CD4-positive, alpha-beta T cell (primary cell): ENCODE data around the gene TEX52. TPM values are rescaled to one million over a fixed set of nuclear protein-coding genes. Genes with fewer than 3 reads are reported as not detected.

Experiments
- ATAC-seq: fragments of 200-7000 bp; cut with Tn5 transposase; one replicate; pipeline ENCODE4 v1.10.0; 2022; ENCODE audit warnings: mild to moderate bottlenecking; ENCODE audit not compliant: poor library complexity
- CTCF ChIA-PET: fragments of 350-600 bp; sonication (Branson Sonifier 250); formaldehyde crosslinking; loops from one replicate; lab custom pipeline; 2021; ENCODE audit warnings: antibody characterized with exemption, inconsistent platforms; lab: Charles Lee
- POLR2A ChIA-PET: fragments of 350-600 bp; sonication (Branson Sonifier 250); formaldehyde crosslinking; loops from one replicate; lab custom pipeline; 2021; ENCODE audit warnings: antibody characterized with exemption, inconsistent platforms; lab: Charles Lee
- DNase-seq, 14 experiments: peaks; one replicate each; pipeline ENCODE4 v3.0.0-alpha.2; 2013 to 2020; ENCODE audit warnings: mixed read lengths in 2 of 14
- H3K27ac ChIP-seq, 2 donors: one replicate each; pipeline versions ENCODE4 v1.5.1 to v1.7.0; 2013; ENCODE audit warnings: low read length in 2 of 2, low read depth in 1 of 2, mild to moderate bottlenecking in 1 of 2
- H3K27me3 ChIP-seq, 2 experiments: 1 replicate in 1 of 2; 2 replicates in 1 of 2; pipeline versions ENCODE4 v1.6.1 to v1.7.0; 2013; ENCODE audit warnings: low read length in 2 of 2, control low read depth in 1 of 2, mild to moderate bottlenecking in 1 of 2, moderate library complexity in 1 of 2; ENCODE audit not compliant: insufficient read depth in 2 of 2, control insufficient read depth in 1 of 2
- H3K36me3 ChIP-seq: one replicate; pipeline ENCODE4 v1.6.1; 2013; ENCODE audit warnings: low read length, control low read depth; ENCODE audit not compliant: insufficient read depth
- H3K4me1 ChIP-seq: one replicate; pipeline ENCODE4 v1.6.1; 2013; ENCODE audit warnings: low read length, control low read depth; ENCODE audit not compliant: insufficient read depth
- H3K4me3 ChIP-seq: one replicate; pipeline ENCODE4 v1.5.1; 2013; ENCODE audit warnings: mild to moderate bottlenecking, low read length, moderate library complexity
- H3K9me3 ChIP-seq, 2 experiments: 1 replicate in 1 of 2; 2 replicates in 1 of 2; pipeline versions ENCODE4 v1.6.1 to v1.7.0; 2013; ENCODE audit warnings: low read length in 2 of 2, mild to moderate bottlenecking in 2 of 2, control low read depth in 1 of 2, moderate library complexity in 1 of 2; ENCODE audit not compliant: control insufficient read depth in 1 of 2, insufficient read depth in 1 of 2
- H3K27ac Mint-ChIP-seq: one replicate; pipeline ENCODE4 v1.8.0; 2020; ENCODE audit warnings: mixed read lengths
- H3K27me3 Mint-ChIP-seq: one replicate; pipeline ENCODE4 v1.8.0; 2021; ENCODE audit warnings: mixed read lengths
- H3K36me3 Mint-ChIP-seq: one replicate; pipeline ENCODE4 v1.8.0; 2021; ENCODE audit warnings: low read depth, mixed read lengths
- H3K4me1 Mint-ChIP-seq: one replicate; pipeline ENCODE4 v1.8.0; 2021; ENCODE audit warnings: low read depth, mixed read lengths
- H3K4me3 Mint-ChIP-seq: one replicate; pipeline ENCODE4 v1.8.0; 2020; ENCODE audit warnings: mild to moderate bottlenecking, mixed read lengths
- H3K9me3 Mint-ChIP-seq: one replicate; pipeline ENCODE4 v1.8.0; 2020; ENCODE audit warnings: mixed read lengths
- CTCF ChIP-seq: fragments of 200-600 bp; IDR thresholded peaks from one replicate; pipeline ENCODE4 v1.8.0; 2022; ENCODE audit warnings: antibody characterized with exemption, mild to moderate bottlenecking
- intact Hi-C, 2 experiments: fragments of 100-400 bp; cut with DNase I in 1 of 2; cut with micrococcal nuclease in 1 of 2; formaldehyde crosslinking; loops; one replicate each; pipeline versions ENCODE4 v1.15.1 to v1.9.0; 2023 to 2025; cut with DNase I, micrococcal nuclease
- total RNA-seq, 174 experiments: library from RNA in 2 of 174; stranded (reverse) in 2 of 174; gene quantifications; one replicate each; pipeline ENCODE4 v1.2.3 and lab custom pipeline; 2021 to 2026

Gene TEX52
- total RNA-seq, 2 experiments from 2014 or later: not detected

DNA sequence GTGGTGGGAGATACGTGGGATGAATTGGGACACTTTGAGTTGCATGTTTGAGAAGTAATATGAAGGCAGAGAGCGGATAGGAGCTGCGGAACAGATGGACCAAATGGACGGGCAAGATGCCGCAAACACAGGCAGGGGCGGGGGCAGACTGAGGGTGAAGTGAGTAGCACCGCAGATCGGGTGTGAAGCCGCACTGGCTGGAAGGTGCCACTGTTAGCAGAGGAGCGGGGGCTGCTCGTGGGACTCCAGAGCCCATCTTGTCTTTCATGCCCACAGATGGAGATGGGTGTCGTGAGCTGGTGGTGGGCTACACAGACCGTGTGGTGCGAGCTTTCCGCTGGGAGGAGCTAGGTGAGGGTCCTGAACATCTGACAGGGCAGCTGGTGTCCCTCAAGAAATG is 37.0 kb downstream of the TEX52 start:
- H3K4me3 ChIP-seq: no peak overlapping the region
- H3K9me3 ChIP-seq: no peaks in the 10 kb centered on the region
- CTCF ChIA-PET: no interaction called here
- Mint-ChIP-seq H3K9me3 (no peaks in the 10 kb centered on the region), H3K27ac (no peak overlapping the region), H3K4me3 (no peak overlapping the region), H3K4me1 (peaks cover 13% of the 10 kb centered on the region), H3K36me3 (peaks cover 89% of the 10 kb centered on the region), H3K27me3 (no peaks in the 10 kb centered on the region)
- ATAC-seq: no peak
- no peak overlapping the region for H3K27ac ChIP-seq
- peaks cover 82% of the 10 kb centered on the region for H3K36me3 ChIP-seq
- no peak for DNase-seq
- POLR2A ChIA-PET: no interaction called here
- peaks cover 4% of the 10 kb centered on the region for H3K4me1 ChIP-seq
- H3K27me3 ChIP-seq: no peaks in the 10 kb centered on the region
- no peak for TF ChIP-seq CTCF
- intact Hi-C loops: no loop called here

DNA sequence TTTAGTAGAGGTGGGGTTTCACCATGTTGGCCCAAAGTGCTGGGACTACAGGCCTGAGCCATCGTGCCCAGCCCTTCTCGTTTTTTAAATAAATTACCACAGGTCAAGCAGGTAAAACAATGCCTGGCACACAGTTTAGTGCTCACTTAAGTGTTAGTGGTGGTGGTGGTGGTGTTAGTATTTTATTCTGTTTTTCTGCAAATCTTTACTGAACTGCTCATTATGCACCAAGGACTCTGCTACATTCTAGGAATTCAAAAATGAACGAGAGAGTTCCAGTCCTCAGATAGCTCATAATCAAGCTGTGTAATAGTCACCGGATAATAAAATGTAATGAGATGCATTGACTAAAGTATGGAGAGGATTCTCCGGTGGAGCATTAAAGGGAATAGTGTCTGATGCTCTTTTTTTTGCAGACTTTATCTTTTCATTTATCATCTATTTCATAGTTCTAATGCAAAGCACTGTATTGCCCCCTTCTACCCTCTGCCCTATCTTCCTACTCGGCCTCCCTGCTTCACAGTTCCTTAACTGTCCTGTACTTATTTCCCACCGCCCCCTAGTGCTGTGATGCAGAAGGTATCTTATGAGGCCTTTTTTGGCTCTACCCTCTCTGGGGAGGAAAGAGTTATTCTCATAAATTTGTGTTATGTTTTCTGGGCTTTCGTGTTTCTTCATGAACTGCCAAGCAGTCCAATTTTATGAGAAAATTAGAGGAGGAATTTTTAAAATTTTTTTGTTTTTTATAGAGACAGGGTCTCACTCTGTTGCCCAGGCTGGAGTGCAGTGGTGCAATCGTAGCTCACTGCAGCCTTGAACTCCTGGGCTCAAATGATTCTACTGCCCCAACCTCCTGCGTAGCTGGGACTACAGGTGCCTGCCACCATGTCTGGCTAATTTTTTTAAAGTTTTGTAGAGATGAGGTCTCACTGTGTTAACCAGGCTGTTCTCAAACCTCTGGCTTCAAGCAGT is 43.3 kb downstream of the TEX52 start:
- Histone ChIP-seq H3K27me3 (no peaks in the 10 kb centered on the region), H3K4me3 (peak overlapping the region; percentile 82), H3K36me3 (peaks cover 30% of the 10 kb centered on the region), H3K27ac (peak overlapping the region; percentile 91 to 93), H3K9me3 (no peaks in the 10 kb centered on the region), H3K4me1 (peaks cover 18% of the 10 kb centered on the region)
- Mint-ChIP-seq H3K27me3 (no peaks in the 10 kb centered on the region), H3K4me1 (peaks cover 43% of the 10 kb centered on the region), H3K36me3 (peaks cover 45% of the 10 kb centered on the region), H3K27ac (peak overlapping the region; percentile 99), H3K9me3 (no peaks in the 10 kb centered on the region), H3K4me3 (peak overlapping the region; percentile 96)
- POLR2A ChIA-PET: interaction anchor here (0.6 to 2.1 kb wide), 6 partner anchors 13 to 122 kb away, joined by 3 to 37 read pairs (median 4); partner anchors contain the start of genes FKBP4, FOXM1, NRIP2 and RHNO1
- peak; percentile 12 for ATAC-seq
- peak in 13 of 14 experiments; percentile 16 to 73 (median 32) for DNase-seq
- intact Hi-C loops: loop anchor here (1.0 to 5.0 kb wide), 5 partner anchors 19 to 130 kb away; partner anchors contain the start of genes FKBP4 (in 1 of the 2), FOXM1 (in 1 of the 2) and RHNO1 (in 1 of the 2)
- CTCF ChIA-PET: interaction anchor here (1.0 to 2.6 kb wide), 3 partner anchors 18 to 131 kb away, joined by 4 to 12 read pairs (median 4); no protein-coding TSS in a partner anchor
- TF ChIP-seq CTCF: peak; percentile 74
